Mesendoderm (in vitro differentiated cells): Measurements from ENCODE around the gene PSMC3IP.

ENCODE experiments used
- DNase-seq: peaks from one replicate; pipeline ENCODE4 v3.0.0; 2013
- H2AK5ac ChIP-seq: 2 replicates; pipeline ENCODE4 v1.6.1; 2013; ENCODE audit warnings: low read length, inconsistent platforms
- H2BK120ac ChIP-seq: 2 replicates; pipeline ENCODE4 v1.6.1; 2013; ENCODE audit warnings: low read depth, mild to moderate bottlenecking, low read length, moderate library complexity, mixed read lengths
- H2BK15ac ChIP-seq: replicated peaks from 2 replicates; pipeline ENCODE4 v1.6.1; 2013; ENCODE audit warnings: low read depth, mild to moderate bottlenecking, moderate library complexity
- H2BK5ac ChIP-seq: 2 replicates; pipeline ENCODE4 v1.6.1; 2013; ENCODE audit warnings: low read length, inconsistent platforms
- H3K18ac ChIP-seq: 2 replicates; pipeline ENCODE4 v1.6.1; 2013; ENCODE audit warnings: mild to moderate bottlenecking, low read length, mixed read lengths
- H3K23ac ChIP-seq: one replicate; pipeline ENCODE4 v1.6.1; 2013; ENCODE audit warnings: low read length
- H3K27ac ChIP-seq: 2 replicates; pipeline ENCODE4 v1.5.1; 2013; ENCODE audit warnings: low read depth, mild to moderate bottlenecking, inconsistent platforms, low read length, moderate library complexity
- H3K27me3 ChIP-seq: 2 replicates; pipeline ENCODE4 v1.6.1; 2013; ENCODE audit warnings: low read length, control low read depth, mild to moderate bottlenecking, inconsistent platforms; ENCODE audit not compliant: insufficient read depth, poor library complexity
- H3K36me3 ChIP-seq: 2 replicates; pipeline ENCODE4 v1.6.1; 2013; ENCODE audit warnings: low read length, inconsistent platforms; ENCODE audit not compliant: control insufficient read depth, insufficient read depth
- H3K4ac ChIP-seq: one replicate; pipeline ENCODE4 v1.6.1; 2013; ENCODE audit warnings: low read depth, mild to moderate bottlenecking, low read length, moderate library complexity
- H3K4me1 ChIP-seq: 2 replicates; pipeline ENCODE4 v1.6.1; 2013; ENCODE audit warnings: low read depth, low read length, inconsistent platforms; ENCODE audit not compliant: control insufficient read depth
- H3K4me2 ChIP-seq: 2 replicates; pipeline ENCODE4 v1.6.1; 2013; ENCODE audit warnings: low read length
- H3K4me3 ChIP-seq: 2 replicates; pipeline ENCODE4 v1.5.1; 2013; ENCODE audit warnings: mild to moderate bottlenecking, low read length
- H3K56ac ChIP-seq: one replicate; pipeline ENCODE4 v1.6.1; 2013; ENCODE audit warnings: low read length
- H3K79me1 ChIP-seq: 2 replicates; pipeline ENCODE4 v1.6.1; 2013; ENCODE audit warnings: low read length, inconsistent platforms
- H3K79me2 ChIP-seq: 2 replicates; pipeline ENCODE4 v1.6.1; 2013; ENCODE audit warnings: mild to moderate bottlenecking, low read length; ENCODE audit not compliant: control insufficient read depth, insufficient read depth
- H3K9ac ChIP-seq: 2 replicates; pipeline ENCODE4 v1.6.1; 2013; ENCODE audit warnings: low read length, inconsistent platforms
- H4K5ac ChIP-seq: one replicate; pipeline ENCODE4 v1.6.1; 2013; ENCODE audit warnings: low read length
- H4K8ac ChIP-seq: one replicate; pipeline ENCODE4 v1.6.1; 2013; ENCODE audit warnings: low read depth, mild to moderate bottlenecking, control low read depth, low read length, moderate library complexity
- WGBS: extraction: QIAGEN DNeasy Blood & Tissue Kit; methylation state at CpG from one replicate; pipeline ENCODE4 v1.1.7; 2013; ENCODE audit warnings: low lambda C conversion rate, missing lambda C conversion rate; ENCODE audit not compliant: insufficient coverage; ENCODE audit errors: extremely low coverage; 5-methylcytosine and 5-hydroxymethylcytosine counted together

Gene PSMC3IP

GRCh38 chr17:42530952-42531454 is 46.5 kb downstream of the PSMC3IP start:
- H3K23ac ChIP-seq, result no peak overlapping the region
- H3K79me2 ChIP-seq, result no peaks in the 10 kb centered on the region
- no peak overlapping the region for H4K8ac ChIP-seq
- H3K4me3 ChIP-seq, result no peak overlapping the region
- H3K4ac ChIP-seq, result no peak overlapping the region
- WGBS, result no CpG with 5 or more reads among the region's 2 CpGs
- no peak overlapping the region for H4K5ac ChIP-seq
- no peak overlapping the region for H2BK15ac ChIP-seq
- H3K4me1 ChIP-seq, result peaks cover 5% of the 10 kb centered on the region
- H3K18ac ChIP-seq, result no peak overlapping the region
- H3K56ac ChIP-seq, result peak overlapping the region; percentile 60
- no peak for DNase-seq
- peak overlapping the region; percentile 39 for H3K27ac ChIP-seq
- no peak overlapping the region for H3K4me2 ChIP-seq
- no peak overlapping the region for H2AK5ac ChIP-seq
- peak overlapping the region; percentile 2 for H2BK5ac ChIP-seq
- H3K27me3 ChIP-seq, result no peaks in the 10 kb centered on the region
- no peak overlapping the region for H3K9ac ChIP-seq
- H2BK120ac ChIP-seq, result no peak overlapping the region
- H3K36me3 ChIP-seq, result no peaks in the 10 kb centered on the region
- H3K79me1 ChIP-seq, result no peaks in the 10 kb centered on the region

- DNase-seq, result peak; percentile 58
- Histone ChIP-seq H4K5ac (no peak overlapping the region), H3K18ac (no peak overlapping the region), H2BK15ac (no peak overlapping the region), H3K36me3 (no peaks in the 10 kb centered on the region), H3K79me2 (no peaks in the 10 kb centered on the region), H3K4me3 (no peak overlapping the region), H2AK5ac (no peak overlapping the region), H2BK5ac (no peak overlapping the region), H3K56ac (no peak overlapping the region), H3K4me1 (peaks cover 2% of the 10 kb centered on the region), H2BK120ac (no peak overlapping the region), H3K27ac (no peak overlapping the region), H3K27me3 (no peaks in the 10 kb centered on the region), H4K8ac (no peak overlapping the region), H3K4me2 (no peak overlapping the region), H3K23ac (no peak overlapping the region), H3K79me1 (no peaks in the 10 kb centered on the region), H3K9ac (no peak overlapping the region), H3K4ac (no peak overlapping the region)
- no CpG with 5 or more reads among the region's 3 CpGs for WGBS
Measured at GRCh38 chr17:42529061-42529460, 48.5 kb downstream of the PSMC3IP start.

- no CpG with 5 or more reads among the region's 6 CpGs for WGBS
- Histone ChIP-seq H3K56ac (no peak overlapping the region), H3K27ac (no peak overlapping the region), H3K79me2 (no peaks in the 10 kb centered on the region), H4K5ac (no peak overlapping the region), H3K4me1 (peaks cover 2% of the 10 kb centered on the region), H3K9ac (no peak overlapping the region), H3K79me1 (no peaks in the 10 kb centered on the region), H3K18ac (no peak overlapping the region), H3K27me3 (no peaks in the 10 kb centered on the region), H2AK5ac (no peak overlapping the region), H3K4ac (no peak overlapping the region), H2BK120ac (no peak overlapping the region), H3K4me2 (no peak overlapping the region), H3K36me3 (no peaks in the 10 kb centered on the region), H3K4me3 (no peak overlapping the region), H3K23ac (no peak overlapping the region), H4K8ac (no peak overlapping the region), H2BK5ac (no peak overlapping the region), H2BK15ac (no peak overlapping the region)
- DNase-seq, result no peak
Measured at GRCh38 chr17:42527932-42528331, 49.6 kb downstream of the PSMC3IP start.

- Histone ChIP-seq H3K56ac (no peak overlapping the region), H3K9ac (no peak overlapping the region), H3K79me2 (no peaks in the 10 kb centered on the region), H2BK15ac (no peak overlapping the region), H3K23ac (no peak overlapping the region), H2BK5ac (no peak overlapping the region), H4K5ac (no peak overlapping the region), H4K8ac (no peak overlapping the region), H3K27me3 (no peaks in the 10 kb centered on the region), H2AK5ac (no peak overlapping the region), H2BK120ac (no peak overlapping the region), H3K79me1 (no peaks in the 10 kb centered on the region), H3K36me3 (peaks cover 2% of the 10 kb centered on the region), H3K4me1 (peaks cover 2% of the 10 kb centered on the region), H3K4me3 (no peak overlapping the region), H3K4ac (no peak overlapping the region), H3K18ac (no peak overlapping the region), H3K27ac (no peak overlapping the region), H3K4me2 (no peak overlapping the region)
- DNase-seq, result no peak
- WGBS, result no CpG with 5 or more reads among the region's 6 CpGs
Measured at GRCh38 chr17:42526031-42526444, 51.5 kb downstream of the PSMC3IP start.

GRCh38 chr17:42525221-42525620 is 52.3 kb downstream of the PSMC3IP start:
- no peak for DNase-seq
- Histone ChIP-seq H3K4me2 (no peak overlapping the region), H3K23ac (no peak overlapping the region), H3K56ac (no peak overlapping the region), H3K9ac (no peak overlapping the region), H2BK120ac (no peak overlapping the region), H2BK5ac (no peak overlapping the region), H3K79me1 (no peaks in the 10 kb centered on the region), H4K5ac (no peak overlapping the region), H4K8ac (no peak overlapping the region), H3K79me2 (no peaks in the 10 kb centered on the region), H3K27me3 (no peaks in the 10 kb centered on the region), H3K18ac (no peak overlapping the region), H3K4me3 (no peak overlapping the region), H3K4ac (no peak overlapping the region), H2BK15ac (no peak overlapping the region), H2AK5ac (no peak overlapping the region), H3K36me3 (peaks cover 2% of the 10 kb centered on the region), H3K4me1 (peaks cover 2% of the 10 kb centered on the region), H3K27ac (no peak overlapping the region)
- WGBS, result no CpG with 5 or more reads among the region's 2 CpGs

GRCh38 chr17:42522798-42523278 is 54.7 kb downstream of the PSMC3IP start:
- no peak overlapping the region for H2BK5ac ChIP-seq
- H4K5ac ChIP-seq, result no peak overlapping the region
- H2BK15ac ChIP-seq, result no peak overlapping the region
- no peak overlapping the region for H2BK120ac ChIP-seq
- H3K36me3 ChIP-seq, result peaks cover 2% of the 10 kb centered on the region
- no peaks in the 10 kb centered on the region for H3K79me1 ChIP-seq
- no peak overlapping the region for H4K8ac ChIP-seq
- peaks cover 6% of the 10 kb centered on the region for H3K4me1 ChIP-seq
- WGBS, result no CpG with 5 or more reads among the region's 8 CpGs
- no peak for DNase-seq
- H3K4me3 ChIP-seq, result no peak overlapping the region
- no peak overlapping the region for H3K9ac ChIP-seq
- no peak overlapping the region for H3K4me2 ChIP-seq
- H3K27ac ChIP-seq, result no peak overlapping the region
- no peak overlapping the region for H3K23ac ChIP-seq
- no peak overlapping the region for H3K56ac ChIP-seq
- no peak overlapping the region for H3K18ac ChIP-seq
- no peaks in the 10 kb centered on the region for H3K27me3 ChIP-seq
- no peak overlapping the region for H3K4ac ChIP-seq
- H3K79me2 ChIP-seq, result no peaks in the 10 kb centered on the region
- no peak overlapping the region for H2AK5ac ChIP-seq
